Endothelial cell of umbilical vein (primary cell): Measurements from ENCODE around the gene KRT79.

Source experiments
- EZH2 ChIP-seq: IDR thresholded peaks from 2 replicates; pipeline ENCODE4 v1.6.1; 2012; ENCODE audit warnings: borderline replicate concordance, low read depth, mild to moderate bottlenecking, moderate library complexity, low read length, inconsistent platforms; ENCODE audit not compliant: severe bottlenecking
- GATA2 ChIP-seq: IDR thresholded peaks from 2 replicates; pipeline ENCODE4 v1.7.0; 2011; ENCODE audit warnings: low read depth, mild to moderate bottlenecking, moderate library complexity, mixed read lengths, low read length; ENCODE audit not compliant: insufficient read length, insufficient read depth
- POLR2A ChIP-seq: IDR thresholded peaks from 2 replicates; pipeline ENCODE4 v1.6.1; 2012; ENCODE audit warnings: low read depth, mild to moderate bottlenecking, control low read depth, low read length
- POLR2AphosphoS5 ChIP-seq: IDR thresholded peaks from 2 replicates; pipeline ENCODE4 v1.6.1; 2012; ENCODE audit warnings: low read depth, mild to moderate bottlenecking, control low read depth, low read length, moderate library complexity; ENCODE audit not compliant: insufficient read depth
- TF ChIP-seq, protein P1 (sequence below), 2 donors: IDR thresholded peaks; 1 replicate in 1 of 2; 2 replicates in 1 of 2; pipeline ENCODE4 v1.5.1; 2011; ENCODE audit warnings: low read length in 2 of 2, mild to moderate bottlenecking in 2 of 2, moderate library complexity in 2 of 2, control low read depth in 1 of 2, inconsistent platforms in 1 of 2, low read depth in 1 of 2; ENCODE audit not compliant: insufficient read depth in 1 of 2; ENCODE audit errors: extremely low read depth in 1 of 2
- TF ChIP-seq, protein P2 (sequence below): IDR thresholded peaks from 2 replicates; pipeline ENCODE4 v1.6.1; 2011; ENCODE audit not compliant: insufficient read depth, insufficient read length

DNA sequence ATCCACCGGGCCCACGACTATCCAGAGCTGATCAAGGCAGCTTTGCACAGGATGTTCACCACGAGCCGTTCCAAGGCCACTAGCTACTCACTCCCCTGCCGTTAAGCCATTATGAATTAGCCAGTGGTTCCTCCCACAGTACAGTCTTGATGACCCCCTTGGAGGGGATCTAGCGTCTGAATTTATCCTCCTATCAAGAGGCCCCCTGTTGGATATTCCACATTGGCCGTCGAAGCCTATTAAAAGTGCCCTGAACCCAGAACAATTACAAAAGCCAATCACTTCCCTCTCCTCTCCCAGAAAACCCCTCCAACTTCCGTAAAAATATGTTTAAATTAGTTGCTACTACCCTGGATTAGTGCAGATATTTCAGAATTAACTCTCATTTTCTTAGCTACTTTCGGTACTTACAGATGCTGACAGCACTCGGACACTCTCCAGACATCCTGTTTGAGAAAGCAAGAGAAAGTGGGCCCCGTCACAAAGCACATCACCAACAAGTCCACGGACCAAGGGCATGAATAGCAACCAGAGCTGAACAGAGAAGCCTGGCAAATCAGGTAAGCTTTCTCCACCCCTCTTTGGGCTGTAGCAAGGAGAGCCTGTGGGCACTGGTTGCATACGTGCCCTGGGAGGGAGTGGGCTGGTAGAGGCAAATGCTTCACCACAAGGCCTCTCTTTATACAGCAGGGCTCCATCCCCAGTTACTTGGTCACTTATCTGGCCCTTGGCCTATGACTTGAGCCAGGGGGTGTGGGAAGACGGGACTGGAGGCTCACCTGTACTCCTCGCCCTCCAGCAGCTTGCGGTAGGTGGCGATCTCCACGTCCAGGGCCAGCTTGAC lies 43.5 kb downstream of the KRT79 start:
- TF ChIP-seq POLR2AphosphoS5, result no peak
- TF ChIP-seq, protein P1, sequence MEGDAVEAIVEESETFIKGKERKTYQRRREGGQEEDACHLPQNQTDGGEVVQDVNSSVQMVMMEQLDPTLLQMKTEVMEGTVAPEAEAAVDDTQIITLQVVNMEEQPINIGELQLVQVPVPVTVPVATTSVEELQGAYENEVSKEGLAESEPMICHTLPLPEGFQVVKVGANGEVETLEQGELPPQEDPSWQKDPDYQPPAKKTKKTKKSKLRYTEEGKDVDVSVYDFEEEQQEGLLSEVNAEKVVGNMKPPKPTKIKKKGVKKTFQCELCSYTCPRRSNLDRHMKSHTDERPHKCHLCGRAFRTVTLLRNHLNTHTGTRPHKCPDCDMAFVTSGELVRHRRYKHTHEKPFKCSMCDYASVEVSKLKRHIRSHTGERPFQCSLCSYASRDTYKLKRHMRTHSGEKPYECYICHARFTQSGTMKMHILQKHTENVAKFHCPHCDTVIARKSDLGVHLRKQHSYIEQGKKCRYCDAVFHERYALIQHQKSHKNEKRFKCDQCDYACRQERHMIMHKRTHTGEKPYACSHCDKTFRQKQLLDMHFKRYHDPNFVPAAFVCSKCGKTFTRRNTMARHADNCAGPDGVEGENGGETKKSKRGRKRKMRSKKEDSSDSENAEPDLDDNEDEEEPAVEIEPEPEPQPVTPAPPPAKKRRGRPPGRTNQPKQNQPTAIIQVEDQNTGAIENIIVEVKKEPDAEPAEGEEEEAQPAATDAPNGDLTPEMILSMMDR (IDR thresholded peaks at IDR 0.05; ENCODE audit: extremely low read depth in 1 of 2, insufficient read depth in 1 of 2, low read depth in 1 of 2, low read length in 2 of 2), result no peak
- TF ChIP-seq POLR2A, result no peak
- no peak for TF ChIP-seq GATA2
- TF ChIP-seq EZH2, result no peak
- TF ChIP-seq, protein P2, sequence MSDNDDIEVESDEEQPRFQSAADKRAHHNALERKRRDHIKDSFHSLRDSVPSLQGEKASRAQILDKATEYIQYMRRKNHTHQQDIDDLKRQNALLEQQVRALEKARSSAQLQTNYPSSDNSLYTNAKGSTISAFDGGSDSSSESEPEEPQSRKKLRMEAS, result no peak
